ENCODE measurements around the gene TMC4. TPM values are rescaled to one million over a fixed set of nuclear protein-coding genes. Genes with fewer than 3 reads are reported as not detected.

Gene TMC4
- total and polyA plus RNA-seq, 2 donors (not counting 1 experiment from before 2014, with no cell fraction given): 0.25 to 0.33 TPM

GRCh38 chr19:54152878-54153524, 20.0 kb downstream of the TMC4 start:
- DNase-seq (ENCODE audit: low read depth in 2 of 2): no peak
- Histone ChIP-seq H3K4me2 (ENCODE audit: extremely low read depth, insufficient read depth, low read length) (no peak overlapping the region), H3K36me3 (ENCODE audit: control insufficient read depth, insufficient read depth, low read length) (peaks cover 50% of the 10 kb centered on the region), H2AFZ (ENCODE audit: low read length) (no peak overlapping the region), H3K79me2 (ENCODE audit: control insufficient read depth, insufficient read depth, low read length) (peaks cover 1% of the 10 kb centered on the region), H3K27ac (ENCODE audit: insufficient read depth, low read length) (no peak overlapping the region), H3K4me3 (replicated peaks in 1 of 4; ENCODE audit: control extremely low read depth in 1 of 4, insufficient read depth in 1 of 4, low read depth in 3 of 4, low read length in 4 of 4) (no peak overlapping the region), H3K27me3 (ENCODE audit: control insufficient read depth, insufficient read depth, low read length) (no peaks in the 10 kb centered on the region), H3K9me3 (ENCODE audit: control insufficient read depth, insufficient read depth, low read depth, low read length) (no peaks in the 10 kb centered on the region), H3K4me1 (ENCODE audit: control insufficient read depth, extremely low read depth, insufficient read depth, low read length) (peaks cover 10% of the 10 kb centered on the region), H4K20me1 (ENCODE audit: control insufficient read depth, extremely low read depth, insufficient read depth, low read length) (no peaks in the 10 kb centered on the region), H3K9ac (ENCODE audit: insufficient read depth, low read length) (peak overlapping the region; percentile 7)
- TF ChIP-seq CTCF (conservative IDR thresholded peaks at IDR 0.05 in 1 of 2, IDR thresholded peaks at IDR 0.05 in 1 of 2; ENCODE audit: low read depth in 1 of 2, low read length in 2 of 2) (no peak), EZH2 (IDR thresholded peaks at IDR 0.05; ENCODE audit: low read length, missing control alignments) (no peak)

- peaks cover 9% of the 10 kb centered on the region for H3K4me1 ChIP-seq (ENCODE audit: control insufficient read depth, extremely low read depth, insufficient read depth, low read length)
- no peaks in the 10 kb centered on the region for H3K79me2 ChIP-seq (ENCODE audit: control insufficient read depth, insufficient read depth, low read length)
- no peak overlapping the region for H3K27ac ChIP-seq (ENCODE audit: insufficient read depth, low read length)
- no peak overlapping the region for H3K9ac ChIP-seq (ENCODE audit: insufficient read depth, low read length)
- no peaks in the 10 kb centered on the region for H3K9me3 ChIP-seq (ENCODE audit: control insufficient read depth, insufficient read depth, low read depth, low read length)
- H4K20me1 ChIP-seq (ENCODE audit: control insufficient read depth, extremely low read depth, insufficient read depth, low read length): no peaks in the 10 kb centered on the region
- H3K36me3 ChIP-seq (ENCODE audit: control insufficient read depth, insufficient read depth, low read length): peaks cover 51% of the 10 kb centered on the region
- no peak overlapping the region for H3K4me3 ChIP-seq (replicated peaks in 1 of 4; ENCODE audit: control extremely low read depth in 1 of 4, insufficient read depth in 1 of 4, low read depth in 3 of 4, low read length in 4 of 4)
- H2AFZ ChIP-seq (ENCODE audit: low read length): no peak overlapping the region
- DNase-seq (ENCODE audit: low read depth in 2 of 2): no peak
- no peaks in the 10 kb centered on the region for H3K27me3 ChIP-seq (ENCODE audit: control insufficient read depth, insufficient read depth, low read length)
- no peak overlapping the region for H3K4me2 ChIP-seq (ENCODE audit: extremely low read depth, insufficient read depth, low read length)
- TF ChIP-seq EZH2 (IDR thresholded peaks at IDR 0.05; ENCODE audit: low read length, missing control alignments) (no peak), CTCF (conservative IDR thresholded peaks at IDR 0.05 in 1 of 2, IDR thresholded peaks at IDR 0.05 in 1 of 2; ENCODE audit: low read depth in 1 of 2, low read length in 2 of 2) (no peak)
These were observed 20.7 kb downstream of the TMC4 start for GRCh38 chr19:54152267-54152666.

- Histone ChIP-seq H3K4me1 (ENCODE audit: control insufficient read depth, extremely low read depth, insufficient read depth, low read length) (peaks cover 9% of the 10 kb centered on the region), H3K79me2 (ENCODE audit: control insufficient read depth, insufficient read depth, low read length) (no peaks in the 10 kb centered on the region), H4K20me1 (ENCODE audit: control insufficient read depth, extremely low read depth, insufficient read depth, low read length) (no peaks in the 10 kb centered on the region), H2AFZ (ENCODE audit: low read length) (no peak overlapping the region), H3K9me3 (ENCODE audit: control insufficient read depth, insufficient read depth, low read depth, low read length) (no peaks in the 10 kb centered on the region), H3K9ac (ENCODE audit: insufficient read depth, low read length) (no peak overlapping the region), H3K27me3 (ENCODE audit: control insufficient read depth, insufficient read depth, low read length) (no peaks in the 10 kb centered on the region), H3K4me3 (replicated peaks in 1 of 4; ENCODE audit: control extremely low read depth in 1 of 4, insufficient read depth in 1 of 4, low read depth in 3 of 4, low read length in 4 of 4) (no peak overlapping the region), H3K27ac (ENCODE audit: insufficient read depth, low read length) (no peak overlapping the region), H3K36me3 (ENCODE audit: control insufficient read depth, insufficient read depth, low read length) (peaks cover 54% of the 10 kb centered on the region), H3K4me2 (ENCODE audit: extremely low read depth, insufficient read depth, low read length) (no peak overlapping the region)
- no peak for TF ChIP-seq EZH2 (IDR thresholded peaks at IDR 0.05; ENCODE audit: low read length, missing control alignments)
- TF ChIP-seq CTCF (conservative IDR thresholded peaks at IDR 0.05 in 1 of 2, IDR thresholded peaks at IDR 0.05 in 1 of 2; ENCODE audit: low read depth in 1 of 2, low read length in 2 of 2): no peak
- no peak for DNase-seq (ENCODE audit: low read depth in 2 of 2)
These were observed 21.5 kb downstream of the TMC4 start for GRCh38 chr19:54151362-54152035.
